ENCODE results near the gene TFEB. TPM values are rescaled to one million over a fixed set of nuclear protein-coding genes. Genes with fewer than 3 reads are reported as not detected.

The TFEB gene
- total RNA-seq, 3 donors from 2014 or later (not counting 1 experiment from before 2014, with no cell fraction given), result 56.0 to 66.7 (median 66.2) TPM

- H3K9me3 ChIP-seq (ENCODE audit: control insufficient read depth, insufficient read depth, low read length), result no peaks in the 10 kb centered on the region
- H3K27ac ChIP-seq (ENCODE audit: low read length), result no peak overlapping the region
- no peak overlapping the region for H3K4me3 ChIP-seq (ENCODE audit: low read length)
- peaks cover 65% of the 10 kb centered on the region for H3K4me1 ChIP-seq (ENCODE audit: control insufficient read depth, insufficient read depth, low read length)
- ATAC-seq (no peak), DNase-seq (no peak)
- Mint-ChIP-seq H3K27ac (peak overlapping the region; percentile 55 to 74), H3K9me3 (no peaks in the 10 kb centered on the region), H3K27me3 (ENCODE audit: low read depth in 2 of 2) (no peaks in the 10 kb centered on the region), H3K4me3 (no peak overlapping the region), H3K4me1 (peaks cover 48 to 74% of the 10 kb centered on the region in 2 donors), H3K36me3 (no peaks in the 10 kb centered on the region)
- no peaks in the 10 kb centered on the region for H3K36me3 ChIP-seq (ENCODE audit: control insufficient read depth, insufficient read depth, low read length)
- intact Hi-C loops (cut with micrococcal nuclease), result no loop called here
- TF ChIP-seq CTCF (IDR thresholded peaks at IDR 0.05), result no peak
- WGBS (ENCODE audit: insufficient coverage), result 91% methylated on average over 7 of the region's 9 CpGs
- no peaks in the 10 kb centered on the region for H3K27me3 ChIP-seq (ENCODE audit: control insufficient read depth, insufficient read depth, low read length)
Observed at GRCh38 chr6:41711323-41712038, 23.9 kb downstream of the TFEB start.

- Mint-ChIP-seq H3K9me3 (no peaks in the 10 kb centered on the region), H3K4me3 (no peak overlapping the region), H3K36me3 (no peaks in the 10 kb centered on the region), H3K27me3 (ENCODE audit: low read depth in 2 of 2) (no peaks in the 10 kb centered on the region), H3K4me1 (peaks cover 53 to 79% of the 10 kb centered on the region in 2 donors), H3K27ac (peak overlapping the region in 1 of 2 donors; percentile 47)
- ATAC-seq, result no peak
- no peaks in the 10 kb centered on the region for H3K27me3 ChIP-seq (ENCODE audit: control insufficient read depth, insufficient read depth, low read length)
- peaks cover 70% of the 10 kb centered on the region for H3K4me1 ChIP-seq (ENCODE audit: control insufficient read depth, insufficient read depth, low read length)
- WGBS (ENCODE audit: insufficient coverage), result 93% methylated on average over 1 of the region's 2 CpGs
- intact Hi-C loops (cut with micrococcal nuclease), result loop anchor here (10.0 kb wide), 1 partner anchor 455 kb away; no protein-coding TSS in a partner anchor
- H3K36me3 ChIP-seq (ENCODE audit: control insufficient read depth, insufficient read depth, low read length), result no peaks in the 10 kb centered on the region
- no peak for DNase-seq
- no peak overlapping the region for H3K4me3 ChIP-seq (ENCODE audit: low read length)
- no peaks in the 10 kb centered on the region for H3K9me3 ChIP-seq (ENCODE audit: control insufficient read depth, insufficient read depth, low read length)
- no peak for TF ChIP-seq CTCF (IDR thresholded peaks at IDR 0.05)
- H3K27ac ChIP-seq (ENCODE audit: low read length), result no peak overlapping the region
Observed at GRCh38 chr6:41709375-41709774, 26.0 kb downstream of the TFEB start.

- Histone ChIP-seq H3K4me1 (ENCODE audit: control insufficient read depth, insufficient read depth, low read length) (peaks cover 71% of the 10 kb centered on the region), H3K27me3 (ENCODE audit: control insufficient read depth, insufficient read depth, low read length) (no peaks in the 10 kb centered on the region), H3K9me3 (ENCODE audit: control insufficient read depth, insufficient read depth, low read length) (no peaks in the 10 kb centered on the region), H3K27ac (ENCODE audit: low read length) (no peak overlapping the region), H3K36me3 (ENCODE audit: control insufficient read depth, insufficient read depth, low read length) (no peaks in the 10 kb centered on the region), H3K4me3 (ENCODE audit: low read length) (no peak overlapping the region)
- DNase-seq (no peak), ATAC-seq (no peak)
- Mint-ChIP-seq H3K36me3 (no peaks in the 10 kb centered on the region), H3K27me3 (ENCODE audit: low read depth in 2 of 2) (no peaks in the 10 kb centered on the region), H3K9me3 (no peaks in the 10 kb centered on the region), H3K27ac (peak overlapping the region; percentile 92 to 93), H3K4me1 (peaks cover 50 to 79% of the 10 kb centered on the region in 2 donors), H3K4me3 (no peak overlapping the region)
- TF ChIP-seq CTCF (IDR thresholded peaks at IDR 0.05), result no peak
- WGBS (ENCODE audit: insufficient coverage), result 100% methylated on average over 3 of the region's 3 CpGs
- intact Hi-C loops (cut with micrococcal nuclease), result loop anchor here (10.0 kb wide), 1 partner anchor 456 kb away; no protein-coding TSS in a partner anchor
Observed at GRCh38 chr6:41708856-41709255, 26.6 kb downstream of the TFEB start.

Data from natural killer cell (primary cell).